WERI-Rb-1 (cell line): ENCODE results near the gene GNB5.

Experiments used
- DNase-seq: peaks from one replicate; pipeline ENCODE4 v3.0.0-alpha.2; 2020
- H3K27ac ChIP-seq: fragments of 250-450 bp; sonication (Bioruptor Pico); 2 replicates; pipeline ENCODE4 v1.5.1; 2020; ENCODE audit warnings: mild to moderate bottlenecking, moderate library complexity
- H3K27me3 ChIP-seq: fragments of 250-450 bp; sonication (Bioruptor Pico); 2 replicates; pipeline ENCODE4 v1.5.1; 2021; ENCODE audit warnings: mild to moderate bottlenecking, low read depth, moderate library complexity; ENCODE audit not compliant: insufficient read depth, severe bottlenecking
- H3K36me3 ChIP-seq: fragments of 250-450 bp; sonication (Bioruptor Pico); 2 replicates; pipeline ENCODE4 v1.5.1; 2020; ENCODE audit warnings: mild to moderate bottlenecking, moderate library complexity
- H3K4me3 ChIP-seq: 2 replicates; pipeline ENCODE4 v1.5.1; 2011; ENCODE audit warnings: low read depth, mild to moderate bottlenecking, control low read depth, low read length
- H3K9me3 ChIP-seq: fragments of 250-450 bp; sonication (Bioruptor Pico); 2 replicates; pipeline ENCODE4 v1.5.1; 2021; ENCODE audit warnings: mild to moderate bottlenecking, moderate library complexity; ENCODE audit not compliant: severe bottlenecking
- TF ChIP-seq, protein P1 (sequence below): IDR thresholded peaks from 2 replicates; pipeline ENCODE4 v1.5.1; 2011; ENCODE audit warnings: low read depth, mild to moderate bottlenecking, control low read depth, inconsistent platforms, low read length

The GNB5 gene

DNA sequence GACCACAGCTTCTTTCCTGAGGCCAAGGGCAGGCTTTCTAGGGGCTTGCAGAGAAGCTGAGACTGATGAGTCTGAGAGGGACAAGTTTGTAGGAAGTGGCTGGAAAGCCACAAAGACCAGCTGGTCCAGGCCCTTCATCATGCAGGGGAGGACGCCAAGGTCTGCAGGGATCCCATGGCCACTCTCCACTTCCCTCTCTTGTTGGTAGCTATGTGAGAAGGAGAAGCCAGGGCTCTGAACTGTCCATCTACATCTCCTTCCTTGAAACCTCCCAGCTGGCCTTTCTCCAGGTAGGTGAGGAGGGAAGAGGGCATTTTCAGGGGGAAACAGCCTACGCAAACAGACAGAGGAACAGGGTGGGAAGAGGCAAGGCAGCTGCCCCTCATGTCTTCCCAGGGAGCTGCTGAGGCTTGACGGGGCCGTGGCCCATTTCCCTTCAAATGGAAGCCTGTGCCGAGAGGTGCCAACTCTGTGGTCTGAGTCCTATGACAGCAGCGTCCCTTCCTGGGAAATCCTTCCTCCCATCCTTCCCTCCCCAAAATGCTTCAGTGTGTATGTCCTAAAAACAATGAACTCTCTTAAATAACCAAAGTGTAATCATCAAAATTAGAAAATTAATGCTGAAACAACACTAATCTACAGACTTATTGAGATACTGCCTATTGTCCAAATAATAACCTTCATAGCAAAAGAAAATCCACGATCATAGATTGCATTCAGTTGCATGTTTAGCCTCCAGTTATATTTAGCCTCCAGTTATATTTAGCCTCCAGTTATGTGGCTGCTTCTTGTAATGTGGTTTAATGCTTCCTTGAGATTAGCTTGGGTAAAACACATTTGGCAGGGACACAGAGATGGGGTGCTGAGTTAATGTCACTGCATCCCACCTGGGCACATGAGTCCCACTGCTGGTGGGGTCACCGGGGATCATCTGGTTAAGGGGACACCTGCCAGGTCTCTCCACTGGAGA lies 36.0 kb downstream of the GNB5 start:
- TF ChIP-seq, protein P1, sequence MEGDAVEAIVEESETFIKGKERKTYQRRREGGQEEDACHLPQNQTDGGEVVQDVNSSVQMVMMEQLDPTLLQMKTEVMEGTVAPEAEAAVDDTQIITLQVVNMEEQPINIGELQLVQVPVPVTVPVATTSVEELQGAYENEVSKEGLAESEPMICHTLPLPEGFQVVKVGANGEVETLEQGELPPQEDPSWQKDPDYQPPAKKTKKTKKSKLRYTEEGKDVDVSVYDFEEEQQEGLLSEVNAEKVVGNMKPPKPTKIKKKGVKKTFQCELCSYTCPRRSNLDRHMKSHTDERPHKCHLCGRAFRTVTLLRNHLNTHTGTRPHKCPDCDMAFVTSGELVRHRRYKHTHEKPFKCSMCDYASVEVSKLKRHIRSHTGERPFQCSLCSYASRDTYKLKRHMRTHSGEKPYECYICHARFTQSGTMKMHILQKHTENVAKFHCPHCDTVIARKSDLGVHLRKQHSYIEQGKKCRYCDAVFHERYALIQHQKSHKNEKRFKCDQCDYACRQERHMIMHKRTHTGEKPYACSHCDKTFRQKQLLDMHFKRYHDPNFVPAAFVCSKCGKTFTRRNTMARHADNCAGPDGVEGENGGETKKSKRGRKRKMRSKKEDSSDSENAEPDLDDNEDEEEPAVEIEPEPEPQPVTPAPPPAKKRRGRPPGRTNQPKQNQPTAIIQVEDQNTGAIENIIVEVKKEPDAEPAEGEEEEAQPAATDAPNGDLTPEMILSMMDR, result no peak
- no peak overlapping the region for H3K27ac ChIP-seq
- no peaks in the 10 kb centered on the region for H3K9me3 ChIP-seq
- no peak overlapping the region for H3K4me3 ChIP-seq
- DNase-seq, result no peak
- H3K36me3 ChIP-seq, result peaks cover 13% of the 10 kb centered on the region
- no peaks in the 10 kb centered on the region for H3K27me3 ChIP-seq

DNA sequence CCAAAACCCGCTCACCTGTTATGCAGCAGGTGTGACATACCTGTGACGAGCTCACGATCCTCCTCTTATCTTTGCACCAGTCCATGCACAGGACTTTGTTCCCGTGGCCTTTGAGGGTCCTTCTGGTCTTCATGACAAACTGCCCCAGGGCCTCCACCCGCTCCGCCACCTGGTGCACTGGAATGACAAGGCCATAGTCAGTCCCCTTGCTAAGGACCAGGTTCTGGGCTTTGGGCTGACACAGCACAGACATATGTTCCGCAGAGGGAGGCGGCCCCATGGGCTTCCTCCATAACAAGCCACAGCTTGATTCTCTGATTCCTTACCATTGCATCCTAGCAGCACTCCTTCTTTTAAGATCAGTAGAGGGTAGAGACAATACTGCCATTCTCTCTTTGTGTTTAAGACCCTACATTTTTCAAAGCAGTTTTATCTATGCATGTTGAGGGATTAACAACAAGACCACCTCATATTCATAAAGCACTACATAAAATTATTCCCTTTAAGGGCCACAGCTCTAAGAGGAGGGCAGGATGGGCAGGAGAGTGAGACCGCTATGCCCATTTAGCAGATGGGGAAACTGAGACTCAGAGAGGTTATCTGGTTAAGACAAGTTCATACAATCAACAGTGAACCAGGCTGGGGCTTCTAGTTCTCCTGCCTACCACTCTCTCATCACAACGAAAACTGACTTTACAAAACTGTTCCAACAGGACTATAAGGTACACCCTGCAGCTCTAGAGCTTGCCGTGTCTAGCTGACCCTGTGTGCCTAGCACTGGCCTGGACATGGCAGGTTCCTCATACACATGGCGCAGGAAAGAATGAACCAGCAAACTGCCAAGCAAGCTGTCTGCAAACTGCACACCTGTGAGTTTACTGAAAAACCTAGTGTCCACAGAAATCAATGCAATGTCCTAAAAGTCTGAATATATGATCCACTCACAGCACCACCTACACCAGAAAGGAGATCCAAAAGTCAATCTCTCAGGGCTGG lies 37.0 kb downstream of the GNB5 start:
- no peaks in the 10 kb centered on the region for H3K9me3 ChIP-seq
- H3K36me3 ChIP-seq, result peaks cover 19% of the 10 kb centered on the region
- H3K27ac ChIP-seq, result no peak overlapping the region
- TF ChIP-seq, protein P1, result no peak
- no peaks in the 10 kb centered on the region for H3K27me3 ChIP-seq
- no peak for DNase-seq
- H3K4me3 ChIP-seq, result no peak overlapping the region

DNA sequence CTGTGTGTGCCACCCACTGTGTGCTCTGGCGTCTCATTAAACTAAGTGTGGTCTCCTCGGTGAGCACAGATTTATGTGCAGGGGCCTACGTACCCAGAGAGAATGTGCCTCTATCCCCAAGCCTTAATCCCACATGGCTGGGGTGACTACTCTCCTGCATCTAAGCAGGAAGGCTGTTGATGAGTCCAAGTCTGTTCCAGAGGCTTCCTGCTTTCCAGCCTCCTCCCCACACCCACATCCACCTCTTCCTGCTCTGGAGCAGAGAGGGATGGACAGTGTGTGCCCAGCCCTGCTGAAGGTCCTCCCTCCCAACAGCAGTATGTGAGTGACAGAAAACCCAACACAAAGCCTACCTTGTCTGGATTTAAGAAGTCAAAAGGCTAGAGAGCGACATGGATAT lies 39.8 kb downstream of the GNB5 start:
- no peak overlapping the region for H3K27ac ChIP-seq
- TF ChIP-seq, protein P1, result no peak
- no peaks in the 10 kb centered on the region for H3K27me3 ChIP-seq
- peaks cover 34% of the 10 kb centered on the region for H3K36me3 ChIP-seq
- no peaks in the 10 kb centered on the region for H3K9me3 ChIP-seq
- H3K4me3 ChIP-seq, result no peak overlapping the region
- DNase-seq, result peak; percentile 19

DNA sequence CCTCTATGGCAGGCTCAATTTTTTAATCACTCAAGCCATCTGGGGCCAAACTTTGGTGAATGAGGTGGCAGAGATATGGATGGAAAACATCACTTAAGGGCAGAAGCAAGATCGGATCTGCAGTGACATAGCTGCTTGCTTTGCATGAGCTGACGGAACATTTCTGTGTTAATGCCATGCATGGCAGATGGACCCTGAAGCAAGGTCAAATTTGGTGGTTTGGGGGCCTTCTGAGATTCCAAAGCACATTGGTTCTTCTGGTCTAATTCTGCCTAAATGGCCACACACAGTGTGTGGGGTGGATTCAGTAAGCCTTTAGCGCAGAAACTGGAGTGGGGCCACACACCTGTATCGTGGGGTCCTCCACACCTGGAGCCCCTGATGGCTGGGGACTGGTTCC lies 40.3 kb downstream of the GNB5 start:
- TF ChIP-seq, protein P1, result no peak
- no peak for DNase-seq
- Histone ChIP-seq H3K4me3 (no peak overlapping the region), H3K36me3 (peaks cover 37% of the 10 kb centered on the region), H3K27ac (no peak overlapping the region), H3K9me3 (no peaks in the 10 kb centered on the region), H3K27me3 (no peaks in the 10 kb centered on the region)

DNA sequence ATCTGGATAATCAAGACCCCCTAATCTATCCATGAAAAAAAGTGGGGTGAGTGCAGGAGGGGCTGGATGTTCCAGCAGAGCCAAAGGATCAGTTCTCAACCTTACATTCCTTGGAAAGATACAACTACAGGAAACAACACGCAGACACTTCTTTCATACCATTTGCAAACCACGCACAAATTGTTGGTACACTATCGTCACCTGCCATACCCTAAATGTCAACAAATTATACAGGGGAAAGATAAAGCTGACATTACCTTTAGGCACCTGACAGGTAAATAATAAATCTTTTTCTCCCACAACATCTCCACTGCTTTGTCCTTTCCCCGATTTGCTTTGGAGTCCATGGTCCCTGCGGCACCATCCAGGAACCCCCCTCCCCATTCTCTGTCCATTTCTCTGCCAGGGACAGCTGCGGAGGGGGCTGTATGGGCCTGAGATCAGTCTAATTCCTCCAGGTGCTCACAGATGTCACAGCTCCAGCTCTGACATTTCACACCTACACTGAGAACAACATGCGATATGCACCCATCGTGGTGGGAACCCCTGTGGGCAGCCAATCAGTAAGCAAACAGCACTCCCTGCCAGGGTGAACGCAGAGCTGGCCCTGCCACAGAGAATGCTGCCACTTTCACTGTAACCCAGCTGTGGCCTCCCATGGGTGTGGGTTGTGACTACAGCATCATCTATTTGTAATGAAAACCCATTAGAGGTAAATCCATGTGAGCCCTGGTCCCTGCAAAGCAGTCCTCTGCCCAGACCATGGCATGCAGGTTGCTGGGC lies 41.0 kb downstream of the GNB5 start:
- TF ChIP-seq, protein P1, result no peak
- Histone ChIP-seq H3K27me3 (no peaks in the 10 kb centered on the region), H3K9me3 (no peaks in the 10 kb centered on the region), H3K27ac (no peak overlapping the region), H3K36me3 (peaks cover 37% of the 10 kb centered on the region), H3K4me3 (no peak overlapping the region)
- no peak for DNase-seq
